GM12892 (cell line): Measurements from ENCODE around the gene ADAMTS16.

ENCODE experiments used
- DNase-seq: peaks from one replicate; pipeline ENCODE4 v3.0.0; 2011; ENCODE audit not compliant: insufficient read length
- FAIRE-seq: peaks from 2 replicates; lab custom pipeline; 2011; peaks lifted over from hg19 to GRCh38; lab: Jason Lieb, UNC
- POLR2A ChIP-seq: IDR thresholded peaks from 2 replicates; pipeline ENCODE4 v1.6.1; 2011; ENCODE audit warnings: low read depth, low read length, control low read depth
- POLR2AphosphoS5 ChIP-seq: IDR thresholded peaks from 2 replicates; pipeline ENCODE4 v1.6.1; 2011; ENCODE audit warnings: low read depth, low read length, control low read depth
- TAF1 ChIP-seq: IDR thresholded peaks from 2 replicates; pipeline ENCODE4 v1.6.1; 2011; ENCODE audit warnings: low read depth, mild to moderate bottlenecking, control low read depth, low read length, borderline replicate concordance

ADAMTS16 gene

DNA sequence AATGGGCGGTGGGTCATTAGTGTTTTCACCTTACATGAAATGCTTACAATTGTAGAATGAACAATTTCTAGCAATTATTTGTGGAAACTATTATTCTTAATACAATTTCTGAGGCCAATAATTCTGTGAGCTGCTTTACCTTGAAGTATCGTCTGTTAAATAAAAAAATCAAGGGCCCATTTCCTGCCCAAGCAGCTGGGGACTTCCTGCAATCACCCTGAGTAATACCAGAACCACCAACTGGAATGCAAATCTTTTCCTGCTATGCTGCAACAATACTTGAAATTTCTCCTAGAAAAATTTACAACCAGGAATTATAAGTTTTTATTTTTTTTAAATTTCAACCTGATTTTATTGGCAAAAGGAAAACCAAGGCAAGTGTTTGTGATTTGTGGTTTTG is 52.6 kb downstream of the ADAMTS16 start:
- FAIRE-seq (no peak), DNase-seq (no peak)
- TF ChIP-seq TAF1 = no peak
- no peak for TF ChIP-seq POLR2AphosphoS5
- no peak for TF ChIP-seq POLR2A

GRCh38 chr5:5195128-5195918 is 55.2 kb downstream of the ADAMTS16 start:
- TF ChIP-seq POLR2AphosphoS5 (no peak), TAF1 (no peak), POLR2A (no peak)
- FAIRE-seq = no peak
- DNase-seq = no peak

DNA sequence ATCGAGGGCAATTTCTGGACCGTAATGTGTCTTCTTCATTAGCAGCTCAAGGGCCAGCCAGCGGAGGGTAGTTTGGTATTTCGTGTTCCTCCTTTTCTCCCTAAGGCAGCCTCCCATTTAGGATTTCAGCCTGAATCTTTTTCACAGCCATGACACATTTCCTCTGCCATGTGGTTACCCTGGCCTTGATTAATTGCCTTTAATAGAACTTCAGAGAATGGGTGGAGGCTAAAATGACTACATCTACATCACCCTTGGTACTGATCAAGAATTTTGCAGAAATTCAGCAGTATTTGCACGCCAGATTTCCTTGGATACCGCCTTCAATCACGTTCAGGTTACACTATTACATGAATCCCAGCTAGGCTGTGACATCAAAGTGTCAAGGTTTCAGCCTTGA is 58.0 kb downstream of the ADAMTS16 start:
- no peak for TF ChIP-seq POLR2A
- TF ChIP-seq TAF1 = no peak
- TF ChIP-seq POLR2AphosphoS5 = no peak
- DNase-seq = no peak
- no peak for FAIRE-seq

GRCh38 chr5:5198815-5199214 is 58.7 kb downstream of the ADAMTS16 start:
- no peak for FAIRE-seq
- no peak for TF ChIP-seq POLR2AphosphoS5
- no peak for TF ChIP-seq POLR2A
- no peak for TF ChIP-seq TAF1
- no peak for DNase-seq

- no peak for TF ChIP-seq POLR2AphosphoS5
- TF ChIP-seq TAF1 = no peak
- TF ChIP-seq POLR2A = no peak
Observed at GRCh38 chr5:5199495-5199894, 59.4 kb downstream of the ADAMTS16 start.

DNA sequence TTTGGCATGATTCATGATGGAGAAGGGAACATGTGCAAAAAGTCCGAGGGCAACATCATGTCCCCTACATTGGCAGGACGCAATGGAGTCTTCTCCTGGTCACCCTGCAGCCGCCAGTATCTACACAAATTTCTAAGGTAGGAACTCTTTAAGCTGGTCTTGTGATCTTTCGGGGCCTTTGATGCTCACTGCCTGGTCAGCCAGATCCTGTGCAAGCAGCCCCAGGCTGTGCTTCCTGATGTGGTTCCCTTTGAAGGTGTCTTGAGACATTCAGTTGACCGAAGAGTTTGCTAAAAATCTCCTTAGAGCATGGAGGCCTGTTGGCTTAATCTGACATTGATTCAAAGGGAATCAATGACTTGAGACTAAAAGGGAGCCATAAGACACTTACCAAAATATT is 60.0 kb downstream of the ADAMTS16 start:
- DNase-seq (no peak), FAIRE-seq (no peak)
- TF ChIP-seq POLR2A (no peak), POLR2AphosphoS5 (no peak), TAF1 (no peak)

More at GRCh38 chr5:5199495-5199894, 59.4 kb downstream of the ADAMTS16 start:
- FAIRE-seq (no peak), DNase-seq (no peak)

DNA sequence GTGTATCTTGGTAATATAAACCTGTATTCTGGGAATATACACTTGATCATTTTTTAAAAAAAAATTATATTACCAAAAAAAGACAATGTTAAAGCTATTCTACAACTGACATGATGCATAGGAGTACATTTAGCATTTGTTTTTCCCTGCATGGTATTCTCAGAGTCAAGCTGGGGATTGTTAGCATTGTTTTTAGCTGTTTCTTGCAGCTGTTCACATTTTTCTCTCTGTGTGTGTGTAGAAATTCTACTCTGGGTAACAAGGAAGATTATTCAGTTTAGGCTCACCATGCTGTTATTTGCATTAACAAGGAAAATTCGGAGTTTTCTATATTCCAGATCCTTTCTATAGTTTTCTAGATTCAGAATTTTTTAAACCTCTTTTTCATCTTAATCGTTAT is 62.2 kb downstream of the ADAMTS16 start:
- no peak for FAIRE-seq
- TF ChIP-seq POLR2AphosphoS5 = no peak
- no peak for TF ChIP-seq POLR2A
- no peak for TF ChIP-seq TAF1
- DNase-seq = no peak

DNA sequence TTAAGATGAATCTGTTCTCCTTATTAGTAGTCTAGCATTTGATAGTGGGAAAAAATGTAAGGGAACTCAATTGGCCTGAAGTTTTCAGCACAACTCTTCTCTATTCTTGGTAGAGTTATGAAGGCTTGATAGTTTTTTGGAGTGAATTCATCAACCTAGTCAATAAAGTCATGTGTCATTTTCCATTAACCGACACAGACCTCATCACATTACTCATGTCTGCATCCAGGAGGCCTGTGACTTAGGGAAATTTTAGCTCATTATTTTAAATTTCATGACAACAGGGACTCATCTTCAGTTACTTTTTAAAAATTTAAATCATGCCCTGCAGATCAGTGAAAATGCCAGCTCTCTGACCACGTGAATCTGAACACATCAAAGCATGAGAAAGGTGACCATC is 63.3 kb downstream of the ADAMTS16 start:
- DNase-seq = no peak
- FAIRE-seq = no peak
- TF ChIP-seq POLR2A (no peak), POLR2AphosphoS5 (no peak), TAF1 (no peak)

DNA sequence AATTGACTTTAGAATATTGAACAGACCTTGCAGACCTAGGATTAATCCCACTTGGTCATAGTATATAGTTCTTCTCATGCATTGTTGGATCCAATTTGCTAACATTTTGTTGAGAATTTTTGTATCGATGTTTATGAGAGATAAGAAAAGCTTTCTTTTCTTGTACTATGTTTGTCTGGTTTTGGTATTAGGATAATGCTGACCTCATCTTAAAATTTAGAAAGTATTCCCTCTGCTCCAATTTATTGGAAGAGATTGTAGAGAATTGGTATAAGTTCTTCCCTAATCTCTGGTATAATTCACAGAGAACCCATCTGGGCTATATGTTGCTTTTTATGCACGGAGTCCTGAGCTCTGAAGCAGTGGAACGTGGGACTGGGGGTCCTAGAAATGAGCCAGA is 67.7 kb downstream of the ADAMTS16 start:
- TF ChIP-seq TAF1 = no peak
- no peak for TF ChIP-seq POLR2A
- TF ChIP-seq POLR2AphosphoS5 = no peak
- FAIRE-seq (no peak), DNase-seq (no peak)

DNA sequence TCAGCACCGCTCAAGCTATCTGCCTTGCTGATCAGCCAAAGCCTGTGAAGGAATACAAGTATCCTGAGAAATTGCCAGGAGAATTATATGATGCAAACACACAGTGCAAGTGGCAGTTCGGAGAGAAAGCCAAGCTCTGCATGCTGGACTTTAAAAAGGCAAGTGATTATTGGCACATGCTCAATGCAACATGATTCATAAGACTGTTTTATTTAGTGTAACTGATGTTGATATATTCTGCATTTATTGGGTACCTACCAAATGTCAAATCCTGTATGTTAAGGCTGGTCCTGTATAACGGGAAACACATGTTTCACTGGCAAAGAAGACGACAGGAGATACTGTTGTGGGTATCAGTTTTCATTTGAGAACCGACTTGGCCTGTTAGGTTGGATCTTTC is 69.0 kb downstream of the ADAMTS16 start:
- TF ChIP-seq POLR2AphosphoS5 = no peak
- no peak for TF ChIP-seq POLR2A
- FAIRE-seq = no peak
- DNase-seq = no peak

GRCh38 chr5:5209510-5210286 is 69.6 kb downstream of the ADAMTS16 start:
- FAIRE-seq = no peak
- no peak for DNase-seq
- TF ChIP-seq POLR2A = no peak
- no peak for TF ChIP-seq POLR2AphosphoS5
- TF ChIP-seq TAF1 = no peak
